Tibial nerve (tissue), 4 donors: ENCODE results near the gene GRIN3B.

Experiments used
- CTCF ChIP-seq, 5 experiments: fragments of 200-600 bp in 3 of 5; fragments of 450-650 bp in 2 of 5; sonication (generic) in 3 of 5; IDR thresholded peaks; one replicate each; pipeline ENCODE4 v1.5.1; 2016 to 2019; ENCODE audit warnings: antibody characterized with exemption in 5 of 5, mild to moderate bottlenecking in 3 of 5, moderate library complexity in 2 of 5
- EP300 ChIP-seq, 2 donors: sonication (generic); formaldehyde crosslinking; IDR thresholded peaks; one replicate each; pipeline ENCODE4 v1.6.1; 2017; ENCODE audit warnings: antibody characterized with exemption in 2 of 2, mild to moderate bottlenecking in 1 of 2
- POLR2A ChIP-seq, 2 donors: fragments of 450-650 bp; IDR thresholded peaks; one replicate each; pipeline ENCODE4 v1.6.1; 2017; ENCODE audit warnings: antibody characterized with exemption in 2 of 2, mild to moderate bottlenecking in 2 of 2, moderate library complexity in 2 of 2

- TF ChIP-seq CTCF (IDR thresholded peaks at IDR 0.05) = no peak
- TF ChIP-seq POLR2A (IDR thresholded peaks at IDR 0.05) = no peak
- TF ChIP-seq EP300 (IDR thresholded peaks at IDR 0.05) = no peak
Observed at GRCh38 chr19:973726-974563, 26.3 kb upstream of the GRIN3B start.
